HG02642 (cell line): ENCODE data around the gene SPP2.

Experiments
- ATAC-seq: cut with Tn5 transposase; IDR thresholded peaks from one replicate; pipeline ENCODE4 v1.9.1; 2021; ENCODE audit warnings: mild to moderate bottlenecking; ENCODE audit not compliant: unreplicated experiment, poor library complexity

Gene SPP2

DNA sequence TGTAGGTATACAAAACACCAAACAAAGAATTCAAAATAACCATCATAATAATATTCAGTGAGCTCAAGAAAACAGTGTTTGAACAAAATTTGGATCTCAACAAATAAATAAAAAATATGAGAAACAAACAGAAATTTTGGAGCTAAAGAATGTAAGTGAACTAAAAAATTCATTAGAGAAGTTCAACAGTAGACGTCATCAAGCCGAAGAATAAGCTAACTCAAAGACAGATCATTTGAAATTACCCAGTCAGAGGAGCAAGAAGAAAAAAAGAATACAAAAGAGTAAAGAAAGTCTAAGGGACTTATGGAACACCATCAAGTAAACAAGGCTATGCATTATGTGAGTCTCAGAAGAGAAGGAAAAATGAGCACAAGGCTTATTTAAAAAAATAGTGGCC, 16.6 kb upstream of the SPP2 start:
- ATAC-seq, result no peak

DNA sequence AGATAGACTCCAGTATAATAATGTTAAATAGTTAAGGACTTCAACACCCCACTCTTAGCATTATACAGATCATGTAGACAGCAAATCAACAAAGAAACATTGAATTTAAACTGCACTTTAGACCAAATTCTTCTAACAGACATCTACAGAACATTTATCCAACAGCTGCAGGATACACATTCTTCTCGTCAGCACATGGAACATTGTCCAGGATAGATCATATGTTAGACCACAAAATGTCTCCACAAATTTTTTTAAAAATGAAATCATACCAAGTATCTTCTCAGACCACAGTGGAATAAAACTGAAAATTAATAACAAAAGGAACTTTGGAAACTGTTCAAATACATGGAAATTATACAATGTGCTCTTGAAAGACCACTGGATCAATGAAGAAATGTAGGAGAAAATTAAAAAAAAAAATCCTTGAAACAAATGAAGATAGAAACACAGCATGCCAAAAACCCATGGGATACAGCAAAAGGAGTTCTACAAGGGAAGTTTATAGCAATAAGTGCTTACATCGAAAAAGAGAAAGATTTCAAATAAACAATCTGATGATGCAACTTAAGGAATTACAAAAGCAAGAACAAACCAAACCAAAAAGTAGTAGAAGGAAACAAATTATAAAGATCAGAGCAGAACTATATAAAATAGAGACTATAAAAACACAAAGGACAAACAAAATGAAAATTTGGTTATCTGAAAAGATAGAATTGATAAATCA, 12.3 kb upstream of the SPP2 start:
- ATAC-seq, result no peak

DNA sequence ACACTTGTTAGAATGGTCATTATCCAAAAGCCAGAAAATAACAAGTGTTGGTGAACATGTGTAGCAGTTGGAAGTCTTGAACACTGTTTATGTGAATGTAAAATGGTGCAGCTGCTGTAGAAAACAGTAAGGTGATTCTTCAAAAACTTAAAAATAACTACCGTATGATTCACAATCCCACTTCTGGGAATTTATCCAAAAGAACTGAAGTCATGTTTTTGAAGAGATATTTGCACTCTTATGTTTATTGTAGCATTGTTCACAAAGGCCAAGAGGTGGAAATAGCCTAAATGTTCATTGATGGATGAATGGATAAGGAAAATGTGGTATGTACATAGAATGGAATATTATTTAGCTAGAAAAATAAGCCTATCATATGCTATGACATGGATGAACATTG, 6.3 kb upstream of the SPP2 start:
- no peak for ATAC-seq

DNA sequence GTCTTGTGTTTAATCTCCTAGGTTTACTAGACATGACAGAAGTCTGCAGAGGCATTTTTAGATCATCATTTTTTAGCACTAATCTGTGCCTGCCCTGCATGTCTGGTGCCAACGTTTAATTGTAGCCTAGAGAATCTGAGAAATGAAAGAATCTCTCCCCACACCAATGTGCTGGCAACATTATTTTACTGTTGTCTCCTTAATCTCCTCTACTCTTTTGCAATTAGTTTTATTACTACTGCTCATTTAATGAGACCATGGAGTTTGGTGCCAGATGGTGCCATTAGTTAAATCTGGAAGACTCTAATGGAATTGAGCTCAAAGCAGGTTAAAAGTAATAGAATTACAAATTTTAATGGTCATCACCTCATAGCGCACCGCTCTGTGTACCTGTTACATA, 4.0 kb upstream of the SPP2 start:
- no peak for ATAC-seq

DNA sequence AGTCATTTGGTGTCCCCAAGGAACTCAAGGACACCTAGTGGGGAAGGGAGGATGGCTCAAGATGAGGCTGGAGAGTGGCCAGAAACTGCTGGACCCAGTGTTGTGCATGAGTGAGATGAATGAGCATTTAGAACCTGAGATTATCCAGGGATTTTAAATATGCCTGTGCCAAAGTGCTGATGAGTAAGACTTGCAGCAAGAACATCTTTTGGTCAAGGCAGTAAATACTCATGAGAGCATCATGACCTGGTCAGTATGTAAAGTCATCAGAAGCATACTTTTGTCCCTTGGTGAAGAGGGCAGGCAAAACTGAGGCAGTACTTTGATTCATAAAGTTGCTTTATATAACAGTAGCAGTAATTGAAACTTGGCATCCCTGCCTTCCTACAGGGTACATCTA, 3.1 kb upstream of the SPP2 start:
- no peak for ATAC-seq

DNA sequence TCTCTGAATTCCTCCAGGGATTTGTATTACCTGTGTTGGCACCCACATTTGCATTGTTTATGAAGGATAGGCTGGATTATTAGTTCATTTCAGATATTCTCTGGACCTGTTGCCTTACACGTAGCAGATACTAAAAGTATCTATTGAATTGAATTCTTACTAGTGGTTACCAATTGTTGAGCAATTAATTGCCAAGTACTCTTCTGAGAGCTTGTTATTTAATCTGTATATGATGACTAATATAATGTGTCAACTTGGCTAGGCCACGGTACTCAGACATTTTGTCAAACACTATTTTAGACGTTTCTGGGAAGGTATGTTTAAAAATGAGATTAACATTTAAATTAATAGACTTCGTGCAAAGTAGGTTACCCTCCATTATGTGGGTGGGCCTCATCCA, 2.5 kb upstream of the SPP2 start:
- ATAC-seq, result no peak

DNA sequence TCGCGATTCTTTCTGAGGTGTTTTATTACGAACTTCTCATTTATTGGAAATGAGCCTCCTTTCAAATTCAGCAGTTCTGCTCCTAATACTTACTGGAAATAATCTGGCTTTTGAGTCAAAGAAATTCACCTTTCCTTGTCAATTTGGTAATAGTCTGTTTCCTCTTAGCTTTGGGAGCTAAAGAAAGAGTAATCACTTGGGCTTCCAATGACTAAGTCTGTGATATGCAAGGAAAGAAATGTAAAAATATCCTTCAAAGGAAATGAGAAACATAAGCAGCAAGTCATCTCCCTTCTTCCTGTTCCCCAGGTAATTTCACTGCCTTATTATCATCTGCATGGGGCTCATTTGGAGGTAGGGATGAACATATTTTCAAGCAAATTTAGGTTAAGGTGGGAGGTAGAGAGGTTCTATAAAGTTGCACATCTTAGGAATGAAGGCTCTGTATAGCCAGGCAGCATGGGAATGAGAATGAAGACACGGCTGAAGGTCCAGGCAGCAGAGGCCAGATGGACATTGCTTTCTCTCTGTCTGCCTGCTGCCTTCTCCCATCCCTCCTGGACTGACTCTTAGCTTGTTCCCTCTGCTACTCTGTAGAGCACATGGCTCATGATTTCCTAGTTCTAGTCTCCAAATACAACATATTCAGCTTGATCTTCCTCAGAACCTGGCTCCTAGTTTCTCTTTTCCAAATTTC, 1.0 kb downstream of the SPP2 start:
- no peak for ATAC-seq

DNA sequence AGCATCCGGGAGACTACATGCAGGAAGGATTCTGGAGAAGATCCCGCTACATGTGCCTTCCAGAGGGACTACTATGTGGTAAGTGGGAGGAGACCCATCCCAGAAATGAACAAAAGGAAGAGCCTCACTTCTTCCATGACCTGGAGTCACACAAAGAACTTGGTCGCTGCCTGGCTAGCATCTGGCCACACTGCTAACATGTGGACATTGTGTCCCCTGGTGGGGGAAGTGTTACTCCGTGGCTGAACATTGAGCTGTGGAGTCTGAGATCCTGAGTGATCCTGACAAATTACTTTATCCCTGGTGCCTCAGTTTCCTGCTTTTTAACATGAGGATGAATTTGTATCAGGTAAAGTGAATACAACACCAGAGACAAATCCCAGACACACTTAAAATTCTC, 8.4 kb downstream of the SPP2 start:
- no peak for ATAC-seq

DNA sequence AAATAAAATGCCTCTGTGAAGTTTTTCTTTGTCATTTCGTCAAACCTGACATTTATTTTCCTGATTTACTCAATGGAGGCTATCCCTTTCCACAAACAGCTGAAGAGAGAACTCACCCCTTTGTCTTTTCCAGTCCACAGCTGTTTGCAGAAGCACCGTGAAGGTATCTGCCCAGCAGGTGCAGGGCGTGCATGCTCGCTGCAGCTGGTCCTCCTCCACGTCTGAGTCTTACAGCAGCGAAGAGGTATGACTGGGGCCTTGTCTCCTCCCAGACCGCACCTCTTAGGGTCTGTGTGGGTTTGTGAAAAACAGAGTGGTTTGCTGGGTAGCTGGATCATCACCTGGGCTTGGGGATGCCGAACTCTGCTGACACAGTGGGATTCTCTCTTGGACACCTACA, 9.7 kb downstream of the SPP2 start:
- ATAC-seq, result no peak

DNA sequence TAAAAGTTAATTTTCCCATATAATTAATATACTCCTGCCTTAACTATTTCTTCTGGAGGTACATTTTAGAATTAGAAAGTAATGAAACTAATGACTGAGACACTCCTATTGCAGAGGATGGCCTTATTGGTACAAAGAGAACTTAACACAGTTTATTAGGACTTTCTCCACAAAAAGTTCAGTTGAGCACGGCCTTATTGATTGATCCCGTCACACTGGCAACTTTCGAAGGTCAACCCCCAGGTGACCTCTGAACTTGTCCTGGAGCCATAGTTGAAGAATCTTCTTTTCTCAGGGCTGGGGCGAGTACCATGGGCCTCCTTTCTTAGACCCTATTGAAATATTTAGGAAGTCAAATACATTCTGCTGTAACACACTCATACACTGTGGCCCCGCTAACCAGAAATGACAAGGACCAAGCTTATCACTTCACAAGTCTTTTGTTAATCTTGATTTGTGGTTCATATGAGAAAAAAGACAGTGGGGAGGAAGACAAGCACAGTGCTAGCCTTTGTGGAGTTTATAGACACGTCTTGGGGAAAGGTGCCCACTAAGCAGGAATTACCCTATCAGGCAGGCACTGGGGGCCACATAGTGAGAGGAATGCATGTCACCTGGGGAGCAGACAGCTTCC, 11.2 kb downstream of the SPP2 start:
- ATAC-seq, result no peak

DNA sequence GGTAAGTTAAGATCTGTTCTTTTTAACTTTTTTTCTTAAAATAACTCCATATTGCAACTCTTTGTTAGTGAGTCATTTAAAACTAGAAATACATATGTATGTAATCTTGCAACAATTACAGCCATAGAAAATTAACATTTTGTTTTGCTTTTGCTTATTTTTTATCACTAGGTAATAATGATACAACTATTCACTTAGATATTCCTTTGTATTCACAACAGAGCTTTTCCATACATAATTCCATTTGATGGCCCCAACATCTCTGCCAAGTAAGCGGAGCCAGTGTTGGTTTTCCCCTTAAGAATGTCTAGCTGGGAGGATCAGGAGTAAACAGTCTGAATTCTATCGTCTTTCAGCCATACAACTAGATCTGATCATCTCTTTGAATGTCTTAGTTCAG, 16.1 kb downstream of the SPP2 start:
- ATAC-seq, result no peak

DNA sequence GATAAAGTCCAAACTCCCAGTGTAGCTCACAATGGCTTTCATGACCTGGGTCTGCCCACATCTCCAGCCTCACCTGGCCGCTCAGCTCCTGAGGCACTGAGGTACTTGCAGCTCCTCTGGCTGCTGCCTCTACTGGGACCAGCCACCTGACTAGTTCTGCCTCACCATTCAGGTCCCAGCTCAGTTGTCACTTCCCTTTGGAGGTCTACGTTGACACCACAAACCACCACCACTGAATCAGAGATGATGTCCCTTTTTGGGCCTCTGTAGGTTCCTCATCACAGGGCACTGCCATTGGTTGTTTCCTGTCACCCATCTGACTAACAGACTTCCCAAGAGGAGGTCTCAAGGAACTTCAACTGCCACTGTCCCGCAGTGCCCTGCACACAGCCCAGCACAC, 21.2 kb downstream of the SPP2 start:
- ATAC-seq, result no peak

DNA sequence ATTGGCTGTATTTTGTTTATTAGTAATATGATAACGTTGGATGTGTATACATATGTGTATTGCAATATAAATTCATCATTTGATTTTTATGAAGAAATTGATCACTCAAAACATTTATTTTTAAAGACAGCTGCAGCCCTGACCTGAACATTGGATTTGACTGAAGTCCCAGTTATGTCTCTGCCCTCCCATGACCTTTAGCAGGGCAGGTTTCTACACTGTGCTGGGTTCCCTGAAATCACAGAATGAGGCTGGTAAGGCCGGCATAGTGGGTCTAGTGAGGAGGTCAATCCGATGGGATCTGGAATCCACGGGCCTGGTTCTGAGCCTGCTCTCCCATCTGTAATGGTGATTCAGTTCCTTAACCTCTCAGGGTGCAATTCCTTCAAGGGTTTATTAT, 22.0 kb downstream of the SPP2 start:
- ATAC-seq, result no peak

DNA sequence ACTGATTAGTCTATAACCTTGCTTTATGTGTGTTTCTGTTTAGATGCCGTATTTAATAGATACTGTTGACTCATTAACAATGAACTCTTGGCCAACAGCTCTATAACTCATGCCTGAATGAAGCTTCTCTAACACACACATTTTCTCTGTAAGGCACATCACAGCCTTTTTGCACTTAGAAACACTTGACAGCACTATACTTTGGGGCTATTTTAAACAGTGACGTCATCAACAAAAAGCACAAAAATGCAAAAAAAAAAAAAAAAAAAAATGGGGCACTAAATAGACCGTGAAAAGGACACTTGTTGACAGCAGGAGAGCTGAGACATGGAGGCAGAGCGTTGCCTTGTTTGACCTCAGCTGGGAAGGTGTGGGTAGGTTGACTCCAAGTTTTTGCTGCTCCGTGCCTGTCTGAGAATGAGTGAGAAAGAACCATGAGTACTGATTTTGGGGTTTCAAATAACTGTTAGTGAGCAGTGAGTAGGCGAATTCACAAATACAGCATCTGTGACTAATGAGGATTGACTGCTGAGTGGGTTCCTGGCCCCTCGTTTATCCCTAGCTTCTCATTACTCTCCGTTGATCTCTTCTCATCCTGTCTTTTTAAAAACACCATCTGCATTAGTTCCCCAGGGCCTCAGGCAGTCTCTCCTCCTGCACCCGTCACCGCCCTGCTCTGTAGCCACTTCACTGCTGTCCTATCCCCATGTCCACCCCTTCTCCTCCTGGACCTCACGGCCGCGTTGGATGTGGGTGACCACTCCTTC, 24.4 kb downstream of the SPP2 start:
- no peak for ATAC-seq

DNA sequence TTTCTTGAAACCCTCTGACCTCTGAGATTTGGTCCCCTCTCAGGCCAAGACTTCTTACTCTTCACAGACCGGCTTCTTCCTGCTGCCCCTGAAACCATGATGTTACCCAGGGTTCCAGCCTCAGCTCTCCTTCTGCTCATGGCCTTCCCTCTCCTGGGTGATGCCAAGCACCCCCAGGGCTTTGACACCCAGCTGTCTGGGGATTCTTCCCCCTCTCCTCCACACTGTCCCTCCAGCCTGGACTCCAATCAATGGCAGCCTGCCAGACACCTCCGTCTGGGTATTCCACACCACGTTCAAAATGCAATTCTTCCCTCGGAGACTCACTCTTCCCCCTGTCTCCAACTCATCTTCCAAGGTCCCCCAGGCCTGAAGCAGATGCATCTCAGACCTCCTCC, 25.0 kb downstream of the SPP2 start:
- no peak for ATAC-seq

DNA sequence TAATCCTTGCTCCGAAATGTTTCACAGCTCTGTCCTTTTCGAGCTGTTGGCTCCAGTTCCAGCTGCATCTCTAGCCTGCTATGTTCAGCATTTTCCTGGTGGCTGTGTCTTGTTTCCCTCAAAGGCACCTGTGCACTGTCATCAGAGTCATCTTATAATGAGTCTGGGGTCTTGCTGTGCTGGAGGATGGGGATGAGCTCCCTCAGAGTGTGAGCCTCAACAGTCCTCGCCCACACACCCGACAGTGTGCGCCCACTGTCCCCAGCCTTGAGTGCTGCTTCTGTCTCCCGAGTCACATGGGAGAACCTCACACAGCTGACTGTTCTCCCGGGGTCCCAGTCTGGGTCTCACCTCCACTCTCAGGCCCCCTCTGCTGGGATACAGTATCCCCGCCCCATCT, 25.4 kb downstream of the SPP2 start:
- no peak for ATAC-seq

DNA sequence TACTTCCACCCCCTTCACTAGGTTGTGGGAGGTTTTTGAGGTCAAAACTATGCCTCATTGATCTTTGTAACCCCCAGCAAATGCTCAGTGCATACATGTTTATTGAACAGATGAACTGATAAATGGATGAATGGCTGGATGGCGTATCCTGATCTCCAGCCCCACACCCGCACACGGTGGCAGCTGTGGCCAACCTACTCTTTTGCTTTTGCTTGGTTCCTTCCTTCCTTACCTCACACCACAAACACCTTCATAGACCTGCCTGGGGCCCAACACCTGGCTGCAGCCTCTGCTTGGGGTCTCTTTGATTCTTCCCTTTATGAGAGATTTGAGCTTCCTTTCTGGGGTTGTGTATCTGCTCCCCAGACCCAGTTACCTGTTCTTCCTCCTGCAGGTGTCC, 25.9 kb downstream of the SPP2 start:
- ATAC-seq, result no peak

DNA sequence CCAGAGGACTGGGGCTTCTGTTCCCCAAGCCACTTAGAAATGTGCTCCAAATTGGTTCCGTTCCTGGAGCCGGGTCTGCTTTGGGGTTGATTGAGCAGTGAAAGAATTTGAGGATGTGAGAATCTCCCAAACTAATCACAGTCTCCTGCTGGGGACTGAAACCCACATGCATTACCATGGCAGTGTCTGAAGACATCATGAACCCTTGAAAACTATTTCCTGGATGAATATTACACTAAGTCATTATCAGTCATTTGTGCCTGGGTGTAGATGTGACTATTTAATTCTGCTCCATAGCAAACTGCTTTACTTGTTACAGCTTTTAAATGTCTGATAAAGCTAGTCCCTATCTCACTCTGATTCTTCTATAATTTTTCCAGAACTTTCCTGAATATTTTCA, 27.6 kb downstream of the SPP2 start:
- no peak for ATAC-seq

DNA sequence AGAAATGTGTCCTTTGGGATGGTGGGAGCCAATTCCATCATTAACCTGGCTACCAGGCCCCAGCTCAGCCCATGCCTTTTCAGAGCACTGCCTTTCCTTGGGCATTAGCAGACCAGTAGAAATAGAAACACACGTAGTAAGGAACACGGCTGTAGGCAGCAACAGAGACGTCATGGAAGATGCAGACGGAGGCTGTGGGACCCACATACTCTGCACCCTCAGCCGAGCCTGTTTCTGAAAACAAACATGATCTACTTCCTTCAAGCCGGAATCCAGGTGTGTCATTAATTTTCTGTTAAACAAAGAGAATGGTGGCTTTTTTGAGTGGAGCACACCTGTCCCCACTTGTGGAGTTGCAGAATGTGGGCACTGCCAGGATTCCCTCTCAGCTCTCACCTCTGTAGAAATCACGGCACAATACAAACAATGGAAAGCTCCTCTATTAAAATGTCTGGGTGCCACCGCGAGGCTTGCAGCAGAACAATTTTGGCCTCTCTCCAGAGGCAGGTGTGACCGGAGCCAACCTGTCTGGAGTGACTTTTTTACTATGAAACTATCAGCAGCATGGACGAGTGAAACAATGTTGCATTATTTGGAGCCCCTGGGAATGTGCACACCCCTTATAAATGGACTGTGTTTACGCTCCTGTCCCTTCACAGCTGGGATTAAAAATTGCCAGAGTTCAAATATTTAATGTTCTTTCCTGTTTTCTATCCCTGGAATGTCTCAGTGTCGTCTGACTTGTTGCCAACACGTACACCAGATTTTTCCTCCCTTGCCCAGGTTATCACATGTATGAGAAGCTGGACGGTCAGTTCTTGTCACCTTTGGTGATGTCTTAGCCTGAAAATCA, 31.7 kb downstream of the SPP2 start:
- no peak for ATAC-seq
